B cell (primary cell): ENCODE measurements around the gene EVL. TPM values are rescaled to one million over a fixed set of nuclear protein-coding genes. Genes with fewer than 3 reads are reported as not detected.

Experiments used
- ATAC-seq: fragments of 200-7000 bp; cut with Tn5 transposase; one replicate; pipeline ENCODE4 v1.10.0; 2021; ENCODE audit warnings: low read depth, mild to moderate bottlenecking, moderate number of reproducible peaks, moderate library complexity
- CTCF ChIA-PET: fragments of 350-600 bp; sonication (Branson Sonifier 250); formaldehyde crosslinking; loops from one replicate; lab custom pipeline; 2021; ENCODE audit warnings: antibody characterized with exemption, inconsistent platforms; lab: Charles Lee
- POLR2A ChIA-PET: fragments of 350-600 bp; sonication (Branson Sonifier 250); formaldehyde crosslinking; loops from one replicate; lab custom pipeline; 2021; ENCODE audit warnings: antibody characterized with exemption; lab: Charles Lee
- DNase-seq: peaks from one replicate; pipeline ENCODE4 v3.0.0; 2013
- H2AFZ ChIP-seq: 2 replicates; pipeline ENCODE4 v1.6.1; 2012; ENCODE audit warnings: mild to moderate bottlenecking, low read depth, low read length; ENCODE audit not compliant: insufficient read depth, poor library complexity, severe bottlenecking
- H3K27ac ChIP-seq, 2 donors: 1 replicate in 1 of 2; 2 replicates in 1 of 2; pipeline ENCODE4 v1.5.1; 2012 to 2013; ENCODE audit warnings: low read length in 2 of 2, mild to moderate bottlenecking in 2 of 2, moderate library complexity in 1 of 2
- H3K27me3 ChIP-seq, 4 experiments: fragments of 200-600 bp in 1 of 4; sonication (generic) in 1 of 4; replicated peaks in 1 of 4; 1 replicate in 2 of 4; 2 replicates in 2 of 4; pipeline versions ENCODE4 v1.6.1 to v1.7.0; 2013 to 2016; ENCODE audit warnings: low read length in 3 of 4, mild to moderate bottlenecking in 2 of 4, mixed read lengths in 1 of 4, moderate library complexity in 1 of 4; ENCODE audit not compliant: insufficient read depth in 4 of 4, control insufficient read depth in 3 of 4; ENCODE audit errors: control extremely low read depth in 1 of 4
- H3K36me3 ChIP-seq, 2 experiments: replicated peaks in 1 of 2; 1 replicate in 1 of 2; 2 replicates in 1 of 2; pipeline versions ENCODE4 v1.6.1 to v1.7.1; 2013; ENCODE audit warnings: low read length in 1 of 2; ENCODE audit not compliant: insufficient read depth in 2 of 2, control insufficient read depth in 1 of 2; ENCODE audit errors: control extremely low read depth in 1 of 2, extremely low read depth in 1 of 2
- H3K4me1 ChIP-seq, 2 donors: fragments of 200-600 bp in 1 of 2; sonication (generic) in 1 of 2; 1 replicate in 1 of 2; 2 replicates in 1 of 2; pipeline versions ENCODE4 v1.5.1 to v1.6.1; 2013 to 2017; ENCODE audit warnings: low read length in 2 of 2; ENCODE audit not compliant: control insufficient read depth in 2 of 2, insufficient read depth in 2 of 2
- H3K4me2 ChIP-seq: replicated peaks from 2 replicates; pipeline ENCODE3; 2012; ENCODE audit warnings: mild to moderate bottlenecking, low read depth, low read length; ENCODE audit not compliant: poor library complexity, severe bottlenecking
- H3K4me3 ChIP-seq, 5 experiments: fragments of 200-600 bp in 1 of 5; sonication (generic) in 1 of 5; 1 replicate in 3 of 5; 2 replicates in 2 of 5; pipeline versions ENCODE4 v1.5.1 to v1.7.0; 2011 to 2016; ENCODE audit warnings: low read length in 4 of 5, mild to moderate bottlenecking in 4 of 5, low read depth in 2 of 5, control low read depth in 1 of 5, moderate library complexity in 1 of 5; ENCODE audit not compliant: insufficient read depth in 1 of 5; ENCODE audit errors: control extremely low read depth in 1 of 5, extremely low read depth in 1 of 5
- H3K79me2 ChIP-seq: fragments of 200-600 bp; sonication (generic); one replicate; pipeline ENCODE4 v1.6.0; 2016; ENCODE audit warnings: low read length; ENCODE audit not compliant: control insufficient read depth, insufficient read depth
- H3K9ac ChIP-seq: fragments of 200-600 bp; sonication (generic); 2 replicates; pipeline ENCODE4 v1.6.1; 2017; ENCODE audit warnings: mild to moderate bottlenecking, low read length, moderate library complexity
- H3K9me3 ChIP-seq, 3 donors: one replicate each; pipeline versions ENCODE4 v1.6.1 to v1.7.1; 2013; ENCODE audit warnings: low read length in 2 of 3; ENCODE audit not compliant: control insufficient read depth in 2 of 3, insufficient read depth in 1 of 3; ENCODE audit errors: control extremely low read depth in 1 of 3
- H4K20me1 ChIP-seq: 2 replicates; pipeline ENCODE4 v1.6.0; 2012; ENCODE audit warnings: mild to moderate bottlenecking, low read length; ENCODE audit not compliant: insufficient read depth, control insufficient read depth, poor library complexity, severe bottlenecking
- H3K27ac Mint-ChIP-seq: one replicate; pipeline ENCODE4 v1.8.0; 2021; ENCODE audit warnings: mixed read lengths
- H3K27me3 Mint-ChIP-seq: one replicate; pipeline ENCODE4 v1.8.0; 2021; ENCODE audit warnings: mixed read lengths
- H3K4me1 Mint-ChIP-seq: one replicate; pipeline ENCODE4 v1.8.0; 2021; ENCODE audit warnings: mixed read lengths
- H3K4me3 Mint-ChIP-seq: one replicate; pipeline ENCODE4 v1.8.0; 2021; ENCODE audit warnings: mixed read lengths
- H3K9me3 Mint-ChIP-seq: one replicate; pipeline ENCODE4 v1.8.0; 2022; ENCODE audit warnings: mixed read lengths; ENCODE audit not compliant: insufficient read depth
- CTCF ChIP-seq: fragments of 200-600 bp; IDR thresholded peaks from one replicate; pipeline ENCODE4 v1.8.0; 2022; ENCODE audit warnings: antibody characterized with exemption, mild to moderate bottlenecking
- EZH2 ChIP-seq: IDR thresholded peaks from 2 replicates; pipeline ENCODE4 v1.6.1; 2012; ENCODE audit warnings: borderline replicate concordance, low read depth, mild to moderate bottlenecking, moderate library complexity, low read length; ENCODE audit not compliant: insufficient read depth, poor library complexity, severe bottlenecking
- WGBS: methylation state at CpG from one replicate; pipeline ENCODE4 v1.1.5; 2013; ENCODE audit warnings: missing lambda C conversion rate; ENCODE audit not compliant: insufficient coverage; 5-methylcytosine and 5-hydroxymethylcytosine counted together
- intact Hi-C: fragments of 100-400 bp; cut with micrococcal nuclease; formaldehyde crosslinking; loops from one replicate; pipeline ENCODE4 v1.10.0; 2022
- polyA plus RNA-seq: library from polyadenylated mRNA; depleted of rRNA; stranded (reverse); fragments of >200 nt; gene quantifications from 2 replicates; pipeline ENCODE4 v1.2.3, GENCODE V29; 2012
- total RNA-seq, 2 donors: library from RNA; stranded (reverse); fragments of 120-200 nt in 1 of 2; gene quantifications; 1 replicate in 1 of 2; 2 replicates in 1 of 2; pipeline versions ENCODE4 v1.2.3 to v1.2.4, GENCODE V29; 2013 to 2022

Gene EVL
- total and polyA plus RNA-seq, 2 donors (not counting 1 experiment from before 2014, with no cell fraction given) = 486 to 892 TPM

GRCh38 chr14:100030452-100031153 is 34.6 kb upstream of the EVL start:
- DNase-seq (no peak), ATAC-seq (no peak)
- CTCF ChIA-PET = interaction anchor here (1.0 to 1.4 kb wide), 3 partner anchors 14 to 69 kb away, joined by 3 to 4 read pairs (median 3); no protein-coding TSS in a partner anchor
- no peaks in the 10 kb centered on the region for H3K9me3 ChIP-seq
- Mint-ChIP-seq H3K27me3 (peaks cover 20% of the 10 kb centered on the region), H3K4me3 (no peak overlapping the region), H3K27ac (no peak overlapping the region), H3K4me1 (peaks cover 1% of the 10 kb centered on the region), H3K9me3 (no peaks in the 10 kb centered on the region)
- H3K4me3 ChIP-seq = no peak overlapping the region
- POLR2A ChIA-PET = no interaction called here
- H3K4me2 ChIP-seq = no peak overlapping the region
- TF ChIP-seq CTCF (no peak), EZH2 (no peak)
- intact Hi-C loops = no loop called here
- no peaks in the 10 kb centered on the region for H3K79me2 ChIP-seq
- H2AFZ ChIP-seq = no peak overlapping the region
- WGBS = 93% methylated on average over 1 of the region's 7 CpGs
- H3K9ac ChIP-seq = no peak overlapping the region
- H3K4me1 ChIP-seq = no peaks in the 10 kb centered on the region
- no peaks in the 10 kb centered on the region for H3K27me3 ChIP-seq
- no peaks in the 10 kb centered on the region for H4K20me1 ChIP-seq
- H3K27ac ChIP-seq = no peak overlapping the region
- H3K36me3 ChIP-seq = no peaks in the 10 kb centered on the region

GRCh38 chr14:100031506-100032281 is 33.5 kb upstream of the EVL start:
- Histone ChIP-seq H3K27ac (no peak overlapping the region), H2AFZ (no peak overlapping the region), H3K27me3 (no peaks in the 10 kb centered on the region), H3K9me3 (no peaks in the 10 kb centered on the region), H3K9ac (no peak overlapping the region), H3K4me3 (no peak overlapping the region), H3K79me2 (no peaks in the 10 kb centered on the region), H3K4me2 (no peak overlapping the region), H3K36me3 (no peaks in the 10 kb centered on the region), H3K4me1 (no peaks in the 10 kb centered on the region), H4K20me1 (no peaks in the 10 kb centered on the region)
- CTCF ChIA-PET = interaction anchor here (1.0 to 1.4 kb wide), 2 partner anchors 15 to 68 kb away, joined by 3 to 4 read pairs; no protein-coding TSS in a partner anchor
- TF ChIP-seq EZH2 (no peak), CTCF (no peak)
- intact Hi-C loops = no loop called here
- 100% methylated on average over 2 of the region's 7 CpGs for WGBS
- Mint-ChIP-seq H3K27me3 (peaks cover 20% of the 10 kb centered on the region), H3K4me1 (peaks cover 1% of the 10 kb centered on the region), H3K9me3 (no peaks in the 10 kb centered on the region), H3K27ac (no peak overlapping the region), H3K4me3 (no peak overlapping the region)
- DNase-seq (no peak), ATAC-seq (no peak)
- POLR2A ChIA-PET = no interaction called here
